PC-9 (cell line): Measurements from ENCODE around the gene UST. TPM values are rescaled to one million over a fixed set of nuclear protein-coding genes. Genes with fewer than 3 reads are reported as not detected.
"Not testable (repeated sequence)": the region's sequence is repeated elsewhere in the genome, so short reads cannot be mapped to it uniquely, and the experiment has no call there.

Experiments used
- BruUV-seq: library from RNA; stranded (reverse); fragments of 400-500 nt; replicated peaks from 2 replicates; lab custom pipeline; 2021; lab: Mats Ljungman, UMichigan
- CTCF ChIA-PET: fragments of 300-600 bp; sonication (Branson Sonifier 250); formaldehyde crosslinking; loops from one replicate; lab custom pipeline; 2022; ENCODE audit warnings: antibody characterized with exemption; lab: Charles Lee
- POLR2A ChIA-PET: fragments of 300-600 bp; sonication (Branson Sonifier 250); formaldehyde crosslinking; loops from one replicate; lab custom pipeline; 2022; ENCODE audit warnings: antibody characterized with exemption; ENCODE audit not compliant: unreplicated experiment; lab: Charles Lee
- DNase-seq, 2 experiments: peaks; one replicate each; pipeline versions ENCODE4 v3.0.0 to v3.0.0-alpha.2; 2015 to 2022; ENCODE audit warnings: mixed read lengths in 1 of 2
- H2AFZ ChIP-seq: fragments of 200-600 bp; sonication (generic); 2 replicates; pipeline ENCODE4 v1.8.1; 2017; ENCODE audit warnings: antibody characterized with exemption
- H3F3A ChIP-seq: fragments of 200-600 bp; sonication (generic); 2 replicates; pipeline ENCODE4 v1.8.1; 2017; ENCODE audit warnings: antibody characterized with exemption, mild to moderate bottlenecking, low read depth; ENCODE audit not compliant: insufficient read depth
- H3K27ac ChIP-seq: fragments of 200-600 bp; sonication (generic); 2 replicates; pipeline ENCODE4 v1.6.1; 2016; ENCODE audit warnings: mixed run types
- H3K27me3 ChIP-seq: fragments of 200-600 bp; sonication (generic); 2 replicates; pipeline ENCODE4 v1.6.1; 2016; ENCODE audit warnings: low read depth, mixed run types; ENCODE audit not compliant: insufficient read depth
- H3K36me3 ChIP-seq: fragments of 200-600 bp; sonication (generic); 2 replicates; pipeline ENCODE4 v1.6.1; 2016; ENCODE audit warnings: low read depth, mixed run types
- H3K4me1 ChIP-seq: fragments of 200-600 bp; sonication (generic); replicated peaks from 2 replicates; pipeline ENCODE4 v1.6.1; 2016; ENCODE audit warnings: mixed run types; ENCODE audit not compliant: insufficient read depth
- H3K4me2 ChIP-seq: fragments of 200-600 bp; sonication (generic); 2 replicates; pipeline ENCODE4 v1.6.1; 2017; ENCODE audit warnings: mixed run types
- H3K4me3 ChIP-seq: fragments of 200-600 bp; sonication (generic); 2 replicates; pipeline ENCODE4 v1.6.1; 2016; ENCODE audit warnings: mixed run types
- H3K79me2 ChIP-seq: fragments of 200-600 bp; sonication (generic); 2 replicates; pipeline ENCODE4 v1.6.1; 2017; ENCODE audit warnings: low read depth, mixed run types
- H3K9me2 ChIP-seq: fragments of 200-600 bp; sonication (generic); 2 replicates; pipeline ENCODE4 v1.8.1; 2017; ENCODE audit warnings: mild to moderate bottlenecking; ENCODE audit not compliant: insufficient read depth
- H3K9me3 ChIP-seq: fragments of 200-600 bp; sonication (generic); 2 replicates; pipeline ENCODE4 v1.8.1; 2016; ENCODE audit warnings: low read depth; ENCODE audit not compliant: insufficient read depth
- H4K20me1 ChIP-seq: fragments of 200-600 bp; sonication (generic); 2 replicates; pipeline ENCODE4 v1.8.1; 2017; ENCODE audit not compliant: insufficient read depth
- EZH2 ChIP-seq: fragments of 200-600 bp; sonication (generic); IDR thresholded peaks from 2 replicates; pipeline ENCODE4 v1.8.0; 2017; ENCODE audit warnings: antibody characterized with exemption, low read depth
- intact Hi-C: fragments of 100-400 bp; cut with micrococcal nuclease; formaldehyde crosslinking; loops from one replicate; pipeline ENCODE4 v1.10.0; 2022; ENCODE audit not compliant: unreplicated experiment
- total RNA-seq: library from RNA; stranded (reverse); gene quantifications from 2 replicates; pipeline ENCODE4 v1.2.3, GENCODE V29; 2021
- TF ChIP-seq, protein P1 (sequence below): fragments of 200-600 bp; sonication (generic); conservative IDR thresholded peaks from 2 replicates; pipeline ENCODE4 v1.6.1; 2017; ENCODE audit warnings: mixed run types, antibody characterized with exemption, mild to moderate bottlenecking, moderate library complexity

UST gene
- total RNA-seq, 1 experiment from 2014 or later = 4.2 TPM

- Histone ChIP-seq H4K20me1 (no peaks in the 10 kb centered on the region), H2AFZ (no peak overlapping the region), H3K9me2 (no peaks in the 10 kb centered on the region), H3K4me2 (no peak overlapping the region), H3K27ac (no peak overlapping the region), H3K9me3 (no peaks in the 10 kb centered on the region), H3K27me3 (no peaks in the 10 kb centered on the region), H3K79me2 (no peaks in the 10 kb centered on the region), H3K4me1 (peaks cover under 1% of the 10 kb centered on the region; the same call in 1 of the 2 replicates), H3K36me3 (no peaks in the 10 kb centered on the region), H3F3A (no peaks in the 10 kb centered on the region), H3K4me3 (no peak overlapping the region)
- intact Hi-C loops = no loop called here
- POLR2A ChIA-PET = no interaction called here
- no TSS peak for BruUV-seq
- CTCF ChIA-PET = no interaction called here
- TF ChIP-seq, protein P1, sequence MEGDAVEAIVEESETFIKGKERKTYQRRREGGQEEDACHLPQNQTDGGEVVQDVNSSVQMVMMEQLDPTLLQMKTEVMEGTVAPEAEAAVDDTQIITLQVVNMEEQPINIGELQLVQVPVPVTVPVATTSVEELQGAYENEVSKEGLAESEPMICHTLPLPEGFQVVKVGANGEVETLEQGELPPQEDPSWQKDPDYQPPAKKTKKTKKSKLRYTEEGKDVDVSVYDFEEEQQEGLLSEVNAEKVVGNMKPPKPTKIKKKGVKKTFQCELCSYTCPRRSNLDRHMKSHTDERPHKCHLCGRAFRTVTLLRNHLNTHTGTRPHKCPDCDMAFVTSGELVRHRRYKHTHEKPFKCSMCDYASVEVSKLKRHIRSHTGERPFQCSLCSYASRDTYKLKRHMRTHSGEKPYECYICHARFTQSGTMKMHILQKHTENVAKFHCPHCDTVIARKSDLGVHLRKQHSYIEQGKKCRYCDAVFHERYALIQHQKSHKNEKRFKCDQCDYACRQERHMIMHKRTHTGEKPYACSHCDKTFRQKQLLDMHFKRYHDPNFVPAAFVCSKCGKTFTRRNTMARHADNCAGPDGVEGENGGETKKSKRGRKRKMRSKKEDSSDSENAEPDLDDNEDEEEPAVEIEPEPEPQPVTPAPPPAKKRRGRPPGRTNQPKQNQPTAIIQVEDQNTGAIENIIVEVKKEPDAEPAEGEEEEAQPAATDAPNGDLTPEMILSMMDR = no peak
- no peak for TF ChIP-seq EZH2
- DNase-seq = no peak
Measured at GRCh38 chr6:148750838-148751792, 4.3 kb downstream of the UST start.

DNA sequence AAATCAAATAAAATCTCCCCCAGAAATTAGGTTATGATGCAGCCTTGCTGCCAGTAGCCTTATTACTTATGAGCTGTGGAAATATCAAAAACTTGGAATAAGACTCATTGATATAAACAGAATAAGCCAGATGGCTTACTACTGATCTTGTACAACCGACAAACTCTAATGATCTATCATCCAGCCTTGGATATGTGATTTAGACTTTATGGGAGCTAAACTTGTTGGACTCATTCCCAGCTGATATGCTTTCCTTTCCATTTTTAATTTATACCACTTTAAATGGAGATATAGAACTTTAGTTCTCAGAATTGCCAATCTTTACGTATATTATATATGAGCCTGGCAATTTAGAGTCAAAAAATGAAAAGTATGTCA lies 5.0 kb downstream of the UST start:
- ChIA-PET CTCF (no interaction called here), POLR2A (no interaction called here)
- no peak overlapping the region for H3K27ac ChIP-seq
- no peaks in the 10 kb centered on the region for H3F3A ChIP-seq
- BruUV-seq = no TSS peak
- DNase-seq = no peak
- no peaks in the 10 kb centered on the region for H3K9me2 ChIP-seq
- intact Hi-C loops = no loop called here
- no peak overlapping the region for H3K4me3 ChIP-seq
- H3K4me2 ChIP-seq = no peak overlapping the region
- no peak overlapping the region for H2AFZ ChIP-seq
- H4K20me1 ChIP-seq = no peaks in the 10 kb centered on the region
- no peaks in the 10 kb centered on the region for H3K36me3 ChIP-seq
- TF ChIP-seq, protein P1 = no peak
- TF ChIP-seq EZH2 = no peak
- no peaks in the 10 kb centered on the region for H3K79me2 ChIP-seq
- no peaks in the 10 kb centered on the region for H3K27me3 ChIP-seq
- H3K9me3 ChIP-seq = no peaks in the 10 kb centered on the region
- no peaks in the 10 kb centered on the region for H3K4me1 ChIP-seq

DNA sequence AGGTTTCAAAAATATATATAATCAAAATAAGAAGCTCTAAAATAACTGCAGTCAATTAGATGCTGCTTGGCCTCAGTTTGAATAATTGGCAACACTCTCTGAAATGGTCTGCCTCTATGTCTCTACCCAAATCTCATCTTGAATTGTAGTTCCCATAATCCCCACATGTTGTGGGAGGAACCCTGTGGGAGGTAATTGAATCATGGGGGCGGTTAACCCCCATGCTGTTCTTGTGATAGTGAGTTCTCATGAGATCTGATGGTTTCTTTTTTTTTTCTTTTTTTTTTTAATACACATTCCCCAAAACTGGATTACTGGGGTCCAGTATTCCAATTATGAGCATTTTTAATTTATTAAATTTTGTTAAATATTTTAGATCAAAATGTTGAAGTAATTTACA lies 8.5 kb downstream of the UST start:
- H2AFZ ChIP-seq, H3K4me3 ChIP-seq, H3F3A ChIP-seq, DNase-seq, H3K9me2 ChIP-seq, H4K20me1 ChIP-seq, H3K27ac ChIP-seq, H3K36me3 ChIP-seq, H3K27me3 ChIP-seq, H3K9me3 ChIP-seq, H3K4me2 ChIP-seq, BruUV-seq, H3K4me1 ChIP-seq, CTCF ChIA-PET, H3K79me2 ChIP-seq, intact Hi-C loops, POLR2A ChIA-PET: not testable (repeated sequence)
